NOMO-1 (cell line): Measurements from ENCODE around the gene CCN6.
A peak's percentile ranks its signal among the peaks of the same experiment; 100 is the strongest.

Experiments
- DNase-seq, 2 experiments: peaks; one replicate each; lab custom pipeline; 2025; ENCODE audit not compliant: unreplicated experiment in 2 of 2; lab: John Stamatoyannopoulos, UW

Gene CCN6

GRCh38 chr6:112109262-112109661 is 55.4 kb downstream of the CCN6 start:
- DNase-seq, result no peak

DNA sequence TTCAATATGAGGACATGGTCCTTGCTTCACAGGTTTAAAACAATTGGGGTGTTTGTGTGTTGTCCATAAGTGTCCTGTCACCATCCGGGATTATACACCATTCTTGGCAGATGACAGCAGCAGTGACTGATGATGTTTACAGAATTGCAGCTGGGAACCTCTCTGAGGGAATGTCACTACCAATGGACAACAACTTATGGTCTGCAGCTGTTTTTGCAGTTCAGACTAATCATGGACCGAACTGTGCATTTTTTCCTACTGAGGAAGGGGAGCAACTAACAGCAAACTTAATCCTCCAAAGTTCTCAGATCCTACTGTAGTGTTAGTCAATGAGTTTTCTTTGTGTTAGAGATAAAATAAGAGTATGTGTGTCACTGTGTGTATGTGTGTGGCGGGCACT is 59.5 kb downstream of the CCN6 start:
- DNase-seq, result no peak

DNA sequence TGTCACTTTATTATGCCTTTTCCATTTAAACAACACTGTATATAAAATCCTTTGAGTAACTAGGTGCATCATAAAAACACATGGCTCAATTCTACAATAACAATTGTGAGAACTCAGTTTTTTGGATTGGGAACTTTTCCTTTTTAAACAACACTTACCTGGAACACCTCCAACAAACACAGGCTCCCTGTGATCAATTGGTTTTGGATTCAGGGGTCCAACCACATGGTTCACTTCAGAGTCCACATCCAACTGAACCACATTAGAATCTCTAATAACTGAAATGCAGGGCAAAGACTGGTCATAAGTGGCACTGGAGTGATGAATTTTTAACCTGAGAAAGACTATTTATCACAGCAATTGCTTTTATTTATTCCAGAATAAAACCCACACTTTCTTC is 60.0 kb downstream of the CCN6 start:
- no peak for DNase-seq

DNA sequence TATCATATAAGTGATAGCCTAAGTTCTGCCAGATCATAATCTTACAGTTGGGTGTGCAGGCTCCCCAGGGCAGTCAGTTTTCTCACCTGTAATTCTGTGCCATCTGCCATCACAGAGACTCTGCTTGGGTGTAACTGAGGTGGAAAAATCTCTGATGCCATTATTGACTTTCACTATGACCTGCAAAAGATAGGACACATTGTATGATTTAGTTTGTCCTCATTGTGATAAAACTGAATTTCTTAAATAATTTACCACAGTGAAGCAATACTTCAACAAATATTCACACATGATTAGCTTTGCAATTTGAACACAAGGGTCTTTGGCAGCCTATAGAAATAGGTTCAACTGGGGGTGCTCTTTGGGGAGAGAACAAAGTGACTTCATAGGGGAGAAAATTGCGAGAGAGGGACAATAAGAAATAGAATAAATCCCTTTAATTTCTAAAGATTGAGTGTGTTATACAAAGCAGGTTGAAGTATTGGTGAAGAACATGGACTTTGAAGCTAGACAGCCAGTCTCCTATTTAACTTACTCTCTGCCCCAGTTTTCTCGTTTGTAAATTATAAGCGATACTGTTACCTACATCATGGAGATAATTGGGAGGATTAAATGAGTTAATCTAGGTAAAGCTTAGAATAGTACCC is 60.8 kb downstream of the CCN6 start:
- no peak for DNase-seq

- DNase-seq, result no peak
Measured at GRCh38 chr6:112116221-112116620, 62.3 kb downstream of the CCN6 start.

DNA sequence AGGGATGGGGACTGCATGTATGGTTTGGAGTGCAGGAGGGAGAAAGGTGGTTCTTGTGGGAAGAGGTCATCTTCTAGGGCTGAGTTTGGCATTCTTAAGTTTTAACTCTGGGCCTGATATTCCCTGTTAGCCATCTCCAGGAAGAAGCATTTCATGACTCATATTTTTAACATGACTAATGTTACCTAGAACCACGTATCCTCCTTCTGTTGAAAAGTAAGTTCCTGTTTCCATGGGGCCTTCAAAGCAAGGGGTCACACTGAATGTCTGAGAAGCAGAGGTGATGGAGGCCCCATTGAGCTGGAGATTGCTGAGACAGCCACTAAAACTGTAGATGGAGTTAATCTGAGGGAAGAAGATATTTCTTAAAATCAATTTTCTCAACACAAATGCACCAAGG is 63.6 kb downstream of the CCN6 start:
- DNase-seq, result peak in 1 of 2 experiments; percentile 46

GRCh38 chr6:112118034-112118433 is 64.1 kb downstream of the CCN6 start:
- DNase-seq, result no peak
